ENCODE data around the gene TMEM61. TPM values are rescaled to one million over a fixed set of nuclear protein-coding genes. Genes with fewer than 3 reads are reported as not detected.
"Not testable (repeated sequence)": the region's sequence is repeated elsewhere in the genome, so short reads cannot be mapped to it uniquely, and the experiment has no call there.

The TMEM61 gene
- total RNA-seq, 3 donors from 2014 or later: 0.32 to 8.3 (median 7.5) TPM

- Histone ChIP-seq H3K27ac (no peak overlapping the region), H3K4me1 (no peaks in the 10 kb centered on the region), H3K4me3 (no peak overlapping the region), H3K36me3 (no peaks in the 10 kb centered on the region), H3K27me3 (no peaks in the 10 kb centered on the region), H3K9me3 (peaks cover 0 to 3% of the 10 kb centered on the region in 2 donors)
- intact Hi-C loops (cut with DNase I; ENCODE audit: low total_unique reads): loop anchor here (10.0 kb wide), 1 partner anchor 56 kb away; no protein-coding TSS in a partner anchor
- DNase-seq (ENCODE audit: low spot score in 2 of 2): no peak
- no peak for TF ChIP-seq CTCF (IDR thresholded peaks at IDR 0.05)
- TF ChIP-seq POLR2AphosphoS5 (IDR thresholded peaks at IDR 0.05): no peak
- TF ChIP-seq POLR2A (IDR thresholded peaks at IDR 0.05): no peak
These were observed 21.2 kb upstream of the TMEM61 start for GRCh38 chr1:54959241-54959640.

- no peaks in the 10 kb centered on the region for H3K4me1 ChIP-seq
- TF ChIP-seq POLR2A (IDR thresholded peaks at IDR 0.05) (no peak), CTCF (IDR thresholded peaks at IDR 0.05) (no peak), POLR2AphosphoS5 (IDR thresholded peaks at IDR 0.05) (no peak)
- intact Hi-C loops (cut with DNase I; ENCODE audit: low total_unique reads): no loop called here
- no peak for DNase-seq (ENCODE audit: low spot score in 2 of 2)
- H3K4me3 ChIP-seq: no peak overlapping the region
- no peaks in the 10 kb centered on the region for H3K27me3 ChIP-seq
- H3K9me3 ChIP-seq: peaks cover 0 to 3% of the 10 kb centered on the region in 2 donors
- no peaks in the 10 kb centered on the region for H3K36me3 ChIP-seq
- no peak overlapping the region for H3K27ac ChIP-seq
These were observed 17.6 kb upstream of the TMEM61 start for GRCh38 chr1:54962612-54963395.

GRCh38 chr1:54963829-54964228 is 16.6 kb upstream of the TMEM61 start:
- H3K27ac ChIP-seq; H3K27me3 ChIP-seq; H3K9me3 ChIP-seq; H3K4me3 ChIP-seq; H3K36me3 ChIP-seq; DNase-seq (ENCODE audit: low spot score in 2 of 2); intact Hi-C loops (cut with DNase I; ENCODE audit: low total_unique reads); H3K4me1 ChIP-seq: not testable (repeated sequence)

GRCh38 chr1:54965624-54966340 is 14.6 kb upstream of the TMEM61 start:
- Histone ChIP-seq H3K4me3 (no peak overlapping the region), H3K36me3 (no peaks in the 10 kb centered on the region), H3K4me1 (no peaks in the 10 kb centered on the region), H3K27ac (no peak overlapping the region), H3K9me3 (no peaks in the 10 kb centered on the region), H3K27me3 (no peaks in the 10 kb centered on the region)
- DNase-seq (ENCODE audit: low spot score in 2 of 2): no peak
- intact Hi-C loops (cut with DNase I; ENCODE audit: low total_unique reads): no loop called here
- TF ChIP-seq POLR2AphosphoS5 (IDR thresholded peaks at IDR 0.05) (no peak), CTCF (IDR thresholded peaks at IDR 0.05) (no peak), POLR2A (IDR thresholded peaks at IDR 0.05) (no peak)

GRCh38 chr1:54967372-54967771 is 13.1 kb upstream of the TMEM61 start:
- Histone ChIP-seq H3K36me3 (no peaks in the 10 kb centered on the region), H3K27me3 (no peaks in the 10 kb centered on the region), H3K27ac (no peak overlapping the region), H3K9me3 (no peaks in the 10 kb centered on the region), H3K4me3 (no peak overlapping the region), H3K4me1 (no peaks in the 10 kb centered on the region)
- DNase-seq (ENCODE audit: low spot score in 2 of 2): no peak
- TF ChIP-seq CTCF (IDR thresholded peaks at IDR 0.05): no peak
- no peak for TF ChIP-seq POLR2A (IDR thresholded peaks at IDR 0.05)
- TF ChIP-seq POLR2AphosphoS5 (IDR thresholded peaks at IDR 0.05): no peak
- intact Hi-C loops (cut with DNase I; ENCODE audit: low total_unique reads): no loop called here

Data from breast epithelium (tissue), 4 donors.